GM12875 (cell line): ENCODE measurements around the gene TMTC2.

Source experiments
- H3K4me3 ChIP-seq: one replicate; pipeline ENCODE4 v1.5.1; 2011; ENCODE audit warnings: low read depth, low read length, control low read depth
- TF ChIP-seq, protein P1 (sequence below): IDR thresholded peaks from 2 replicates; pipeline ENCODE4 v1.5.1; 2011; ENCODE audit warnings: low read depth, mild to moderate bottlenecking, control low read depth, inconsistent platforms, low read length, moderate library complexity, borderline replicate concordance; ENCODE audit not compliant: insufficient read depth

TMTC2 gene

GRCh38 chr12:82705774-82706173 is 19.1 kb downstream of the TMTC2 start:
- TF ChIP-seq, protein P1, sequence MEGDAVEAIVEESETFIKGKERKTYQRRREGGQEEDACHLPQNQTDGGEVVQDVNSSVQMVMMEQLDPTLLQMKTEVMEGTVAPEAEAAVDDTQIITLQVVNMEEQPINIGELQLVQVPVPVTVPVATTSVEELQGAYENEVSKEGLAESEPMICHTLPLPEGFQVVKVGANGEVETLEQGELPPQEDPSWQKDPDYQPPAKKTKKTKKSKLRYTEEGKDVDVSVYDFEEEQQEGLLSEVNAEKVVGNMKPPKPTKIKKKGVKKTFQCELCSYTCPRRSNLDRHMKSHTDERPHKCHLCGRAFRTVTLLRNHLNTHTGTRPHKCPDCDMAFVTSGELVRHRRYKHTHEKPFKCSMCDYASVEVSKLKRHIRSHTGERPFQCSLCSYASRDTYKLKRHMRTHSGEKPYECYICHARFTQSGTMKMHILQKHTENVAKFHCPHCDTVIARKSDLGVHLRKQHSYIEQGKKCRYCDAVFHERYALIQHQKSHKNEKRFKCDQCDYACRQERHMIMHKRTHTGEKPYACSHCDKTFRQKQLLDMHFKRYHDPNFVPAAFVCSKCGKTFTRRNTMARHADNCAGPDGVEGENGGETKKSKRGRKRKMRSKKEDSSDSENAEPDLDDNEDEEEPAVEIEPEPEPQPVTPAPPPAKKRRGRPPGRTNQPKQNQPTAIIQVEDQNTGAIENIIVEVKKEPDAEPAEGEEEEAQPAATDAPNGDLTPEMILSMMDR: no peak
- H3K4me3 ChIP-seq: no peak overlapping the region

GRCh38 chr12:82708061-82708879 is 21.6 kb downstream of the TMTC2 start:
- TF ChIP-seq, protein P1: no peak
- no peak overlapping the region for H3K4me3 ChIP-seq

DNA sequence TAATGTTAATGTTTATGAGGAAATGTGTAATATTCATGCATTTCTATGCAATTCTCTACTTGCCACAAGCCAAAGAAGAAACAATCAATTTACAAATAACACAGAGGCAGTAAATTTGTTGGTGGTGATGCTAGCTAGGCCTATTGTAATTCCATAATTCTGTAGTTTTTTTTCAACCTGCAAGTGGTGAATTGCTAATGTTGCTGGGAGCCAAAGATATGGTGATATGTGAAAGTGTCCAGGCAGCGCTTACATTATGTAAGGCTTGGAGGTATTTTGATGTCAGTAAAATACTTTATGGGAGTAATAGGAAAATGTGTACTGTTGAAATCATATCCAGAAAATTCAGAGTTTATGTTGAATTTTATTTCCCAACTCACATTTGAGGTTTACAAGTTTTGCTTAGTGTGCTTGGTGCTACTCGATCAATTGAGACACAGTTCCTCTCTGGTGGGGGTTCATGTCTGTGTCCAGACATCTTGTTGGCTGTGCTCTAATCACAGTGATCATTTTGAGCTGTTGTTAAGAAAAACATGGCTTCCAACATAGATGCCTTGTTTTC is 23.2 kb downstream of the TMTC2 start:
- no peak overlapping the region for H3K4me3 ChIP-seq
- TF ChIP-seq, protein P1: no peak

DNA sequence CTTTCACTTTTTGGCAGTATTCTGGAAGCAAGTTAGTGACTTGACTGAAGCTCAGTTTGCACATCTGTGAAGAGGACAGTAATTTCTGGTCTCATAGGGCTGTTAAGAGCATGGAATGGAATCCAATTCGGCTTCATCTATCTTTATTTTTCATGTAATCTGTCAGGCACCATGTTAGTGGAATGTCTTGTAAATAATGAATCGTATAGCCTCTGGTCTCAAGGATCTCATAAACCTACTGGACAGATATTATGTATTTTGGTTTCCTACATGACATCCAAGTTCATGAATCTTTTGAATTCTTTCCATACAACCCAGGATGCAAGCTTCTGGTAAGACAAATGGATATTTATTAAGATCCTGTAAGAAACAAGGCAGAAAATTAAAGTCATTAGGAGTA is 24.0 kb downstream of the TMTC2 start:
- TF ChIP-seq, protein P1: no peak
- H3K4me3 ChIP-seq: no peak overlapping the region

DNA sequence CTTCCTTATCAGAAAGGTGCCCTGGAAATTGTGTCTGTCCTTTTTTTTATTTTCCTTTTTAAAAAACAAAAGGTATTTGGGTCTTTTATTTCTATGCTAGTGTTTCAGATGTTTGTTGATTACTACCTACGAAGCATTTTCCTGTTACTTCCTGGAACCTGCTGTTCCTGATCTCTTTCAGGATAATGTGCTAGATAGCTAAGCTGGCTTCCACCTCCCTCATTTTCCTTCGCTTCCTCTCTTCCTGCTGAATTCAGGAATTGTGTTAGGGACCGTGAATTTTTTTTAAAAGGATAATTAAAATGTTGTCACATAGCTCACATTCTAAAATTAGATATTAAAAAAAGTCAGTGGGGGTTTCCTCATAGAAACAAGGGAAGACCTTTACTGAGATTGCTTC is 27.7 kb downstream of the TMTC2 start:
- TF ChIP-seq, protein P1: no peak
- H3K4me3 ChIP-seq: no peak overlapping the region

DNA sequence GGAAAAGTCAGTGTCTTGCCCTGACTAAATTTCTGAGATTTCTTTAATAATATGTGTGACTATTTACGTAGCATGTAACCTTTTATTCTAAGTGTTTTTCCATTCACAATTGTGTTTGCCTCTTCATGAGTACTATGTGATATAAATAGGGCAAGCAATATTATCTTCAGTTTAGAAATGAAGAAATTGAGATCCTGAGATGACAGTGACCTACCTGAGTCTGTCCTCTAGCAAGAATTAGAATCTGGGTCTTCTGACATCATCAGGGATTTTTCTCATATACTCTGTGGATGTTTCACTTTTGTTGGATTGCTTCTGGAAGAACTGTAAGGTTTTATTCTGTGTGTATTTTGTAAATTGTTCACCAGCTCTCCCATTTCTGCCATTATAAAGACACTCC is 35.0 kb downstream of the TMTC2 start:
- TF ChIP-seq, protein P1: no peak

DNA sequence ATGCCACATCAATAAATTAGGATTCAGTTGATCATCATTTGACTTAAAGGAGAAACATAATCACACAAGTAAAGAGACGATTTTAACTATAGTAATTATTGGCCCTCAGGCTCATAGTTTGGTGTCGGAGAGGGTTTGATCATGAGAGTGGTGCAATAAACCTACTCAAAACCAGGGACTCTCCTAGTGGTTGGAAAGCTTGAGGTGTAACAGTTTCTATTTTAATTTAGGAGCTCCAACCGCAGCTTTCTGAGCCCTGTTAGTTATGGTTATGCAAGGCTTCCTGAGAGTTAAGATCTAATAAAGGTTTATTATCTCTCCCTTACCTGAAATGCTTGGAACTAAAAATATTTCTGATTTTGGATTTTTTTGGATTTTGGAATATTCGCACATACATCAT is 36.4 kb downstream of the TMTC2 start:
- TF ChIP-seq, protein P1: no peak
- H3K4me3 ChIP-seq: no peak overlapping the region

More for the DNA sequence above, 35.0 kb downstream of the TMTC2 start:
- H3K4me3 ChIP-seq: no peak overlapping the region
